AG04449 (cell line): Measurements from ENCODE around the gene LTBP2.
A peak's percentile ranks its signal among the peaks of the same experiment; 100 is the strongest.

ENCODE experiments used
- CTCF ChIA-PET: fragments of 350-600 bp; formaldehyde crosslinking; extraction: SDS; loops from one replicate; lab custom pipeline; 2021; ENCODE audit warnings: antibody characterized with exemption; lab: Yijun Ruan, JAX
- POLR2A ChIA-PET: fragments of 400-600, 350-600 bp; formaldehyde crosslinking; extraction: SDS; loops from one replicate; lab custom pipeline; 2020; ENCODE audit warnings: antibody characterized with exemption, inconsistent platforms; lab: Yijun Ruan, JAX
- DNase-seq: peaks from one replicate; pipeline ENCODE4 v3.0.0-alpha.2; 2010; ENCODE audit warnings: low read depth, low spot score
- H3K4me3 ChIP-seq: 2 replicates; pipeline ENCODE4 v1.5.1; 2011; ENCODE audit warnings: low read depth, mild to moderate bottlenecking, control low read depth, low read length
- CTCF ChIP-seq: IDR thresholded peaks from one replicate; pipeline ENCODE4 v1.5.1; 2011; ENCODE audit warnings: mild to moderate bottlenecking, moderate library complexity, low read length, control low read depth, inconsistent platforms; ENCODE audit not compliant: insufficient read depth; ENCODE audit errors: missing control alignments

The LTBP2 gene

GRCh38 chr14:74585406-74586335, 26.4 kb downstream of the LTBP2 start:
- ChIA-PET CTCF (interaction anchor here (1.0 to 9.1 kb wide), 4 partner anchors 10 to 26 kb away, joined by 3 to 65 read pairs (median 4); partner anchors contain the start of gene LTBP2), POLR2A (no interaction called here)
- TF ChIP-seq CTCF = no peak

DNA sequence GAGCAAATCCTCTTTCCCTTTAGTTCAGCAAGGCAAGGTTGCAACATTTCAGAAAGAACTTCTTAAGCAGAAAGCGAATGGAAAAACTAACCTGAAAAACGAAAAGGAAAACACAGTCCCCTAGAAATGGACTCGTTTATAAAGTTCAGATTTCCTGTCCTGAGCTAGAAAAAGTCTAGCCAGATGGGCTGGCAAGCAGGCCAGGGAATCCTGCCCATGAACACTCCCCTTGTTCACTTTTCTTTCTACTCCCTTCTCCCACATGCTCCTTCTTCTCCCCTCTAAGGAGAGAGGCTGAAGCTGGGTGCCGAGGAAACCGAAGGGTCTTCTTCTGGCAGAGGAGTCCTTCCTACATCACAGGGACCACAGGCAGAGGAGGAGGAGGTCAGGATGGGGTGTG, 27.1 kb downstream of the LTBP2 start:
- CTCF ChIA-PET = interaction anchor here (1.0 to 9.1 kb wide), 4 partner anchors 10 to 26 kb away, joined by 3 to 65 read pairs (median 4); partner anchors contain the start of gene LTBP2

More at GRCh38 chr14:74585406-74586335, 26.4 kb downstream of the LTBP2 start:
- no peak for DNase-seq
- H3K4me3 ChIP-seq = no peak overlapping the region

DNA sequence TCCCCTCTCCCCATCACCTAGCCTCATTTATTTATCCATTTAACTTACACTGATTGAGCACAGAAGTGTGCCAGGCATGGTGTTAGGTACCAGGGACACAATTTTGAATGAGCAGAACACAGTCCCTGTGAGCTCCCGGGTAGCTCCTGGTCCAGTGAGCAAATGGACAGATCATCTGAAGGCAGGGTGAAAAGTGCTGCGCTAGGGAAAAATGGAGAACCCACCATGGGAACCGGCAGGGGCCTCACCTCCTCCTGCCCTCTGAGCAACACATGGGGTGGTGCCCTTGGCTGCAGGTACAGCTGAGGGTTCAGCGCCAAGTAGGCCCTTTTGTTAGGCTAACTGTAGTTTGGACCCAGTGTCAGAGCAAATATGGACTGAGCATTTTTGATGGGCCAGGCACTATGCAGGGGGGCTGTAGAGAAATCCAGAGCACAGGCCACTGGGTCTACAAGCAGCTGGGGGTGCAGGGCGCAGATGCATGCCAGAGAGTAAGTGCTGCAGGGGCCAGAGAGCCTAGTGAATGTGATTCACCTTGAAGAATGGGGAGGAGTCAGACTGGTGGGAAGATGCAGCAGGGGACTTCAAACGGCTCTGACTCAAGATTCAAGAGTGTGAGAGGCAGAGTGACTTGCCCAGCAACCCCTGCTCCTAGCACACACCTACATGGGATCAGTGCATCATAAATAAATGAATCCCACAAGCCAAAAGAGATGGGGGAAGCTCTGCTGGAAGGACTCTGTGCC, 28.2 kb downstream of the LTBP2 start:
- H3K4me3 ChIP-seq = no peak overlapping the region
- ChIA-PET POLR2A (interaction anchor here (0.7 to 1.4 kb wide), 5 partner anchors 7 to 15 kb away, joined by 3 to 6 read pairs (median 4); no protein-coding TSS in a partner anchor), CTCF (interaction anchor here (1.5 to 9.1 kb wide), 3 partner anchors 9 to 220 kb away, joined by 3 to 65 read pairs (median 4); partner anchors contain the start of gene LTBP2)
- DNase-seq = peak; percentile 56
- no peak for TF ChIP-seq CTCF

More for the DNA sequence above, 27.1 kb downstream of the LTBP2 start:
- no peak for DNase-seq
- no peak overlapping the region for H3K4me3 ChIP-seq
- POLR2A ChIA-PET = no interaction called here
- no peak for TF ChIP-seq CTCF

DNA sequence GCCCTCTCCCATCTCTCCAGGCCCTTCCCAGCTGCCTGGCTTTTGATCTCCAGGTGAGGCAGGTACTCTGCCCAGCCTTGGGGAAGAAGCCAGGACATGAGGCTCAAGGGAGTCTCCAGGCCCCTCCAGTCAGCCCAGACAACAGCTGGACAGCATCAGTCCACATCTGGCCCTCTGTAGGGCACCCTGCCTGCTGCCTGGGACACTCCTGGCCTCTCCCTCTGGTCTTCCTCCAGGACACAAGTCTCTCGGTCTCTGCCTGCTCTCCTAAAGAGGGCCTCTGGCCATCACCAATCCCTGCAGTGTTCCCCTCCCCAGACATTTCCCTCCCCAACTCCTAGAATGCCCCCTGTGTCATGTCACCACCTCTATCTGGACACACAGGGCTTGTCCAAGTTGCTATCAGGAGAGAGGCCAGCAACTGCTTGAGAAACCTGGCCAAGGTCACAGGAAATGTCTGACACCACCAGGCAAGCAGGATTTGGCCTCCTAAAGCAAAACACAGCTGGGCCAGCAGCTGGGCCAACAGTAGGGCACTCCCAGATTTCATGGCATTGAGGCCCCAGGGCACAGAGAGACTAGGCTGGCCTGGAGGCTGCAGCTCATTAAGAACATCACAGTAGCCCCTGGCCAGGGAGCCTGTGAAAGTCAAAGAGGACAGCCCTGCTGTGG, 29.0 kb downstream of the LTBP2 start:
- POLR2A ChIA-PET = interaction anchor here (0.7 to 1.4 kb wide), 3 partner anchors 8 to 12 kb away, joined by 3 to 6 read pairs (median 4); no protein-coding TSS in a partner anchor
- H3K4me3 ChIP-seq = no peak overlapping the region
- DNase-seq = no peak
- no peak for TF ChIP-seq CTCF
- CTCF ChIA-PET = interaction anchor here (1.5 to 9.1 kb wide), 2 partner anchors 28 to 221 kb away, joined by 3 to 65 read pairs; partner anchors contain the start of gene LTBP2

GRCh38 chr14:74580275-74580672, 31.8 kb downstream of the LTBP2 start:
- POLR2A ChIA-PET = interaction anchor here (1.2 kb wide), 1 partner anchor 9 kb away, joined by 3 read pairs; no protein-coding TSS in a partner anchor
- CTCF ChIA-PET = interaction anchor here (9.1 kb wide), 1 partner anchor 31 kb away, joined by 65 read pairs; the partner anchor contains the start of gene LTBP2

More at GRCh38 chr14:74580275-74580672, 31.8 kb downstream of the LTBP2 start:
- no peak for DNase-seq
- no peak for TF ChIP-seq CTCF
- no peak overlapping the region for H3K4me3 ChIP-seq
